Measurements from ENCODE around the gene SLC51A.
"Not testable (repeated sequence)": the region's sequence is repeated elsewhere in the genome, so short reads cannot be mapped to it uniquely, and the experiment has no call there.

The SLC51A gene

DNA sequence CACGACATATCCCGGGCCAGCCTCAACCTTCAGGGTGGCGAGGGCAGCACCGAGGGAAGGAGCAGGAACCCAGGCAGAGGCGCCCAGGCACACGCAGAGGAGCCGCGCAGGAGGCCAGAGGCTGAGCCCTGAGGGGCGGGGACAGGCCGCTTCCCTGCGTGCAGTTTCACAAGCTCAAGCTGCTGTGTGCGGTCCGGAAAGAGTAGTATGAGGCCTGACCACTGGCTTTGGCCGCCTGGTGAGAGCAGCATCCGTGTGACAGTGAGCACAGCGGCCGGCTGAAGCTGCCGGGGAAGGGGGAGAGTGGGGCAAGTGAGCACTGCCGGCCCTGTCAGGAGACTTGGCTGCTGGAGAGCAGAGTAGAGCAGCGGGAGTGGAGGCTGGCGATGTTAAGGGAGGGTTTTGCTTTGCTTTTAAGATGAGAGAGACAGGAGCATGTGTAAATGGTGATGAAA lies 13.8 kb upstream of the SLC51A start:
- H3K4me3 ChIP-seq (ENCODE audit: low read length): no peak overlapping the region
- TF ChIP-seq, protein P1, sequence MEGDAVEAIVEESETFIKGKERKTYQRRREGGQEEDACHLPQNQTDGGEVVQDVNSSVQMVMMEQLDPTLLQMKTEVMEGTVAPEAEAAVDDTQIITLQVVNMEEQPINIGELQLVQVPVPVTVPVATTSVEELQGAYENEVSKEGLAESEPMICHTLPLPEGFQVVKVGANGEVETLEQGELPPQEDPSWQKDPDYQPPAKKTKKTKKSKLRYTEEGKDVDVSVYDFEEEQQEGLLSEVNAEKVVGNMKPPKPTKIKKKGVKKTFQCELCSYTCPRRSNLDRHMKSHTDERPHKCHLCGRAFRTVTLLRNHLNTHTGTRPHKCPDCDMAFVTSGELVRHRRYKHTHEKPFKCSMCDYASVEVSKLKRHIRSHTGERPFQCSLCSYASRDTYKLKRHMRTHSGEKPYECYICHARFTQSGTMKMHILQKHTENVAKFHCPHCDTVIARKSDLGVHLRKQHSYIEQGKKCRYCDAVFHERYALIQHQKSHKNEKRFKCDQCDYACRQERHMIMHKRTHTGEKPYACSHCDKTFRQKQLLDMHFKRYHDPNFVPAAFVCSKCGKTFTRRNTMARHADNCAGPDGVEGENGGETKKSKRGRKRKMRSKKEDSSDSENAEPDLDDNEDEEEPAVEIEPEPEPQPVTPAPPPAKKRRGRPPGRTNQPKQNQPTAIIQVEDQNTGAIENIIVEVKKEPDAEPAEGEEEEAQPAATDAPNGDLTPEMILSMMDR (conservative IDR thresholded peaks at IDR 0.05; ENCODE audit: low read length): no peak
- DNase-seq (ENCODE audit: low read depth): peak; percentile 48

DNA sequence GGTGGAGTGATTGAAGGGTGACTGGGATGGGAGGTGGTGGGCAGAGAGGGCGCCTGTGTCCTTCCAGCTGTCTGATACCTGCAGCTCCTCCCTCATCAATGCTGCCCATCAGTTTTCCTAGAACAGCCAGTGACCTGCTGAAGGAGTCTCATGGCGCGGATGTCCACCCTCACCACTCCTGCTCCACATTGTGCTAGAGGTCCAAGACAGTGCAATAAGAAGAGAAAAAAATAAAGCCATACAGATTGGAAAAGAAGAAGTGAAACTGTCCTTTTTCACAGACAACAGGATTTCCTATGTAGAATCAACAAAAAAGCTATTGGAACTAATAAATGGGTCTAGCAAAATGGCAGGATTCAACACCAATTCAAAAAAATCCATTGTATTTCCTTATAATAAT lies 12.5 kb upstream of the SLC51A start:
- TF ChIP-seq, protein P1 (conservative IDR thresholded peaks at IDR 0.05; ENCODE audit: low read length): no peak
- DNase-seq (ENCODE audit: low read depth): no peak
- no peak overlapping the region for H3K4me3 ChIP-seq (ENCODE audit: low read length)

DNA sequence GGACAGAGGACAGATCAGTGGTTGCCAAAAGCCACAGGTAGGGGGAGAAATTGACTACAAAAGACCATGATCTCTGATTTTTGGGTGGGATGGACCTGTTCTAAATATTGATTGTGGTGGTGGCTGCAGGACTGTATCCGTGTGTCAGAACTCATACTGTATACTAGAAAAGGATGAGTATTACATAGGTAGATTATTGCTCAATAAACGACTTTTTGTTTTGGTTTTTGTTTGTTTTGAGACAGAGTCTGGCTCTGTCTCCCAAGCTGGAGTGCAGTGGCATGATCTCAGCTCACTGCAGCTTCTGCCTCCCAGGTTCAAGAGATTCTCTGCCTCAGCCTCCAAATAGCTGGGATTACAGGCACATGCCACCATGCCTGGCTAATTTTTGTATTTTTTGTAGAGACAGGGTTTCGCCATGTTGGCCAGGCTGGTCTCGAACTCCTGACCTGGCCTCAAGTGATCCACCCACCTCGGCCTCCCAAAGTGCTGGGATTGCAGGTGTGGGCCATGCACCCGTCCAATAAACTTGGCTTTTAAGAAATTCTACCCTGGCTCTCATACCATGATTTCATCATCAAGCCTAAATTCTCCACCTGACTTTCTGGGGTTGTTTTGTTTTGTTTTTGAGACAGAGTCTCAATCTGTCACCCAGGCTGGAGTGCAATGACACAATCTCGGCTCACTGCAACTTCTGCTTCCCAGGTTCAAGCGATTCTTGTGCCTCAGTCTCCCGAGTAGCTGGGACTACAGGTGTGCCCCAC lies 10.7 kb upstream of the SLC51A start:
- not testable (repeated sequence) for DNase-seq (ENCODE audit: low read depth); H3K4me3 ChIP-seq (ENCODE audit: low read length)

DNA sequence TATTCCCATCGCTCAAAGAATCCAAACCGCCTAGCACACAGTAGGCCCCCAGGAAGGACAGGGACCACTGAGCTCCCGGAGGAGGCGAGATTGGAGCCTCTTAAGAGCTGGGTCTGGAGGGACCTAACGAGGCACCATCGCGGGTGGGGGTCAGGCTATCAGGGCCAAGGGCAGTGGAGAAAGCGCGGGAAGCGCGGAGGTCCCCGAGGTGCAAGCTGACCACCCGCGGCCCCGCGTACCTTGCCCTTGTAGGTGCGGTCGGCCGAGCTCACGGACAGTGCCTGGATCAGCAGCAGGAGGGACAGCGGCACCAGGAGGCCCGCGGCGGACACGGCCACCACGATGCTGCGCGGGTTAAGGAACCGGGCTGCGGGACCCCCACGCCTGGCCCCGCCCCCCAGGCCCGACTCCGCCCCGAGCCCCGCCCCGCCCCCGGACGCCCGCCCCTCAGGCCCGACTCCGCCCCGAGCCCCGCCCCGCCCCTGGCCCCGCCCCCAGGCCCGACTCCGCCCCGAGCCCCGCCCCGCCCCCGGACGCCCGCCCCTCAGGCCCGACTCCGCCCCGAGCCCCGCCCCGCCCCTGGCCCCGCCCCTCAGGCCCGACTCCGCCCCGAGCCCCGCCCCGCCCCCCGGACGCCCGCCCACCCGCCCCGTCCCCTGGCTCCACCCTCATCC lies 9.0 kb upstream of the SLC51A start:
- no peak for DNase-seq (ENCODE audit: low read depth)
- H3K4me3 ChIP-seq (ENCODE audit: low read length): peak overlapping the region; percentile 33
- TF ChIP-seq, protein P1 (conservative IDR thresholded peaks at IDR 0.05; ENCODE audit: low read length): no peak

DNA sequence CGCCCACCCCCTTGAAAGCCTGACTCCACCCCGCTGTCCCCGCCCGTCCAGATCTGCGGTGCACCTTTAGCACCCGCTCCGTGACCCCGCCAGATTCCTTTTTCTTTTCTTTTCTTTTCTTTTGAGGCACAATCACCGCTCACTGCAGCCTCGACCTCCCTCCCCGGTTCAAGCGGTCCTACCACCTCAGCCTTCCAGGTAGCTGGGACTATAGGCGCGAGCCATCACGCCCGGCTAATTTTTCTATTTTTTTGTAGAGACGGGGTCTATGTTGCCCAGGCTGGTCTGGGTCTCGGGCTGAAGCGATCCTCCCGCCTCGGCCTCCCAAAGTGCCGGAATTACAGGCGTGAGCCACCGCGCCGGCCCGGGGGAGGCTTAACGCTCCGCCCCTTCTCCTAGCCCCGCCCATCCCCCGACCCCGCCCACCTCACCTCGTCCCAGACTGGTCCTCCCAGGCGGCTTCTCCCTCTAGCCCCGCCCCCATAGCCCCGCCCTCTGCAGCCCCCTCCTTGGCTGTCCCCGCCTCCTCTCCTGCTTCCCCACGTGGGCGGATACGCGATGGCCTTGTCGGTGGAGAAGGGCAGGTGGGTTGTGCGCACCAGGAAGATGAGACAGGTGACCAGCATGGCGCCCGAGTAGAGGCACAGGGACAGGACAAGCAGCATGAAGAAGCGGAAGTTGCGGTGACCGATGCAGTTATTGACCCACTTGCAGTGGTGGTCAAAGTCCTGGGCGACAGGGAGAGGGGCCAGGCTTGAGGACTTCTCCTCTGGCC lies 8.3 kb upstream of the SLC51A start:
- DNase-seq (ENCODE audit: low read depth): no peak
- TF ChIP-seq, protein P1 (conservative IDR thresholded peaks at IDR 0.05; ENCODE audit: low read length): no peak
- peak overlapping the region; percentile 48 for H3K4me3 ChIP-seq (ENCODE audit: low read length)

DNA sequence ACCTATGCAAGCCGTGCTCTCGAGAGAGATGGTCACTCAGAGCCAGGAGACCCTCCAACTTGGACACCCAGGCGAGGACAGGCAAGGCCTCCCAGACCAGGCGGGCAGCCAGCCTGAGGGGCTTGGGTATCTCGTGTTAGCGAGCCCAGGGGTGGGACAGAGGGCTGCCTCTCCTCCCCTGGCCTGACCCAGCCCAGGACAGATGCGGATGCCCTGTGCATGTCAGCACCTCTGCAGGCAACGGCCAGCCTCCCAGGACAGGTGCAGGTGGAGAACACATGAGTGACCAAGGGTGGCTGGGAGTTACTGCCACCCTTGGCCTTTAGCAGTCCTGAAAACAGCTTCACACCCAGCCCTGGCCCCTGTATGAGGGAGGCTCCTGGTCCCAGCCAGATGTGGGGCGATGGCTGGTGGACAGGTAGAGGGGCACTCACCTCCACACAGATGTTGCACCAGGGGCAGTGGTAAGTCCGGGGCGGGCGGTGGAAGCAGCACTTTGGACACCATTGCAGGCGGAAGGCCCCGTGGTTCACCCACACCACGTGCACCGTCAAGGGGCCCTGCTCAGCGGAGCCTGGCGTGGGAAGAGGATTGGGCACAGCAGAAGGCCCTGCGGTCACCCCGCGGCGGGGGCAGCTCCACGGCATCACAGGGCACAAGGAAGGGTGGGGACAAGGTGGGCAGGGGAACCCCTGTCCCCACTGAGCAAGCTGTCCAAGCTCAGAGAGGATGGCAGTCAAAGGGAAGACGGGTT lies 7.2 kb upstream of the SLC51A start:
- no peak overlapping the region for H3K4me3 ChIP-seq (ENCODE audit: low read length)
- TF ChIP-seq, protein P1 (conservative IDR thresholded peaks at IDR 0.05; ENCODE audit: low read length): no peak
- no peak for DNase-seq (ENCODE audit: low read depth)

DNA sequence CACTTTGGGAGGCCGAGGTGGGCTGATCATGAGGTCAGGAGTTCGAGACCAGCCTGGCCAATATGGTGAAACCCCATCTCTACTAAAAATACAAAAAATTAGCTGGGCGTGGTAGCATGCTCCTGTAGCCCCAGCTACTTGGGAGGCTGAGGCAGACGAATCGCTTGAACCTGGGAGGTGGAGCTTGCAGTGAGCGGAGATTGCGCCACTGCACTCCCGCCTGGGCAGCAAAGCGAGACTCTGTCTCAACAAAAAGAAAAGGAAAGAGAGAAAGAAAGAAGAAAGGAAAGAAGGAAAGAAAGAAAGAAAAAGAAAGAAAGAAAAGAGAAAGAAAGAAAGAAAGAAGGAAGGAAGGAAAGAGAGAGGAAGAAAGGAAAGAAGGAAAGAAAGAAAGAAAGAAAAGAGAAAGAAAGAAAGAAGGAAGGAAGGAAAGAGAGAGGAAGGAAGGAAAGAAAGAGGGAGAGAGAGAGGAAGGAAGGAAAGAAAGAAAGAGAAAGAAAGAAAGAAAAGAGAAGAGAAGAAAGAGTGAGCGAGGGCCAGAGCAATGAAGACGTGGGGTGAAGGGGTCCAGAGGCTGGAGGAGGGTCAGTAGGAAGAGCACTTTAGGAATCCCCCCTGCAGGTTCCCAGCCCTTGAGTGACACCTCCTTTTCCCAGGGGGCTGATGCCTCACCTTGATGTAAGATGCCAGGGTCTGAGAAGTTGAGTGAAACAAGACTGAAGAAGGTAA lies 6.2 kb upstream of the SLC51A start:
- not testable (repeated sequence) for H3K4me3 ChIP-seq (ENCODE audit: low read length); DNase-seq (ENCODE audit: low read depth)

Data from AG10803 (cell line).